HG03432 (cell line): ENCODE measurements around the gene RIPOR3.
"Not testable (repeated sequence)": the region's sequence is repeated elsewhere in the genome, so short reads cannot be mapped to it uniquely, and the experiment has no call there.

Experiments used
- ATAC-seq: cut with Tn5 transposase; IDR thresholded peaks from one replicate; pipeline ENCODE4 v1.9.1; 2021; ENCODE audit warnings: mild to moderate bottlenecking, moderate library complexity; ENCODE audit not compliant: unreplicated experiment

RIPOR3 gene

GRCh38 chr20:50560867-50561266 is 130.5 kb downstream of the RIPOR3 start:
- no peak for ATAC-seq

- ATAC-seq: no peak
Measured at GRCh38 chr20:50559856-50560638, 131.3 kb downstream of the RIPOR3 start.

GRCh38 chr20:50559149-50559548 is 132.2 kb downstream of the RIPOR3 start:
- ATAC-seq: no peak

- ATAC-seq: no peak
Measured at GRCh38 chr20:50558483-50558925, 132.8 kb downstream of the RIPOR3 start.

- no peak for ATAC-seq
Measured at GRCh38 chr20:50557549-50558134, 133.7 kb downstream of the RIPOR3 start.

- ATAC-seq: no peak
Measured at GRCh38 chr20:50555662-50556061, 135.7 kb downstream of the RIPOR3 start.

- no peak for ATAC-seq
Measured at GRCh38 chr20:50554694-50555579, 136.4 kb downstream of the RIPOR3 start.

- no peak for ATAC-seq
Measured at GRCh38 chr20:50552979-50553378, 138.4 kb downstream of the RIPOR3 start.

- no peak for ATAC-seq
Measured at GRCh38 chr20:50551288-50551687, 140.1 kb downstream of the RIPOR3 start.

- no peak for ATAC-seq
Measured at GRCh38 chr20:50550531-50550930, 140.8 kb downstream of the RIPOR3 start.

GRCh38 chr20:50548396-50548795 is 142.9 kb downstream of the RIPOR3 start:
- ATAC-seq: no peak

GRCh38 chr20:50547964-50548363 is 143.4 kb downstream of the RIPOR3 start:
- no peak for ATAC-seq

- peak; percentile 52 for ATAC-seq
Measured at GRCh38 chr20:50546729-50547314, 144.5 kb downstream of the RIPOR3 start.

GRCh38 chr20:50545126-50545525 is 146.2 kb downstream of the RIPOR3 start:
- no peak for ATAC-seq

- ATAC-seq: no peak
Measured at GRCh38 chr20:50543326-50543725, 148.0 kb downstream of the RIPOR3 start.

GRCh38 chr20:50541606-50542041 is 149.7 kb downstream of the RIPOR3 start:
- ATAC-seq: peak; percentile 54

- peak; percentile 13 for ATAC-seq
Measured at GRCh38 chr20:50540620-50541605, 150.4 kb downstream of the RIPOR3 start.

GRCh38 chr20:50539798-50540197 is 151.5 kb downstream of the RIPOR3 start:
- ATAC-seq: not testable (repeated sequence)

GRCh38 chr20:50538276-50538675 is 153.1 kb downstream of the RIPOR3 start:
- ATAC-seq: no peak
